GM12878 (cell line): Measurements from ENCODE around the gene HIC1. TPM values are rescaled to one million over a fixed set of nuclear protein-coding genes. Genes with fewer than 3 reads are reported as not detected.
A peak's percentile ranks its signal among the peaks of the same experiment; 100 is the strongest.

ENCODE experiments used
- BCL3 ChIP-seq: IDR thresholded peaks from 2 replicates; pipeline ENCODE4 v1.6.1; 2011; ENCODE audit warnings: borderline replicate concordance, low read depth, mild to moderate bottlenecking, moderate library complexity, low read length; ENCODE audit not compliant: insufficient read depth, poor library complexity, severe bottlenecking
- CBX3 ChIP-seq: fragments of 200-600 bp; sonication (generic); IDR thresholded peaks from 2 replicates; pipeline ENCODE4 v1.6.1; 2016; ENCODE audit warnings: low read depth, borderline replicate concordance
- DPF2 ChIP-seq: fragments of 450-650 bp; IDR thresholded peaks from 2 replicates; pipeline ENCODE4 v1.6.1; 2017; ENCODE audit warnings: mild to moderate bottlenecking
- FOXM1 ChIP-seq: IDR thresholded peaks from 2 replicates; pipeline ENCODE4 v1.6.1; 2012; ENCODE audit warnings: low read depth, mild to moderate bottlenecking, inconsistent platforms, low read length, moderate library complexity
- MLLT1 ChIP-seq: fragments of 450-650 bp; IDR thresholded peaks from 2 replicates; pipeline ENCODE4 v1.6.1; 2016; ENCODE audit warnings: mild to moderate bottlenecking
- MYB ChIP-seq: fragments of 150-350 bp; IDR thresholded peaks from 2 replicates; pipeline ENCODE4 v1.6.1; 2014; ENCODE audit warnings: mild to moderate bottlenecking, low read depth, low read length, borderline replicate concordance
- PKNOX1 ChIP-seq: fragments of 450-650 bp; IDR thresholded peaks from 2 replicates; pipeline ENCODE4 v1.6.1; 2016; ENCODE audit warnings: mild to moderate bottlenecking
- PML ChIP-seq: IDR thresholded peaks from 2 replicates; pipeline ENCODE4 v1.6.1; 2012; ENCODE audit warnings: low read length, inconsistent platforms
- POLR2A ChIP-seq: IDR thresholded peaks from 2 replicates; pipeline ENCODE4 v1.6.1; 2011; ENCODE audit warnings: low read depth, mild to moderate bottlenecking, low read length
- RBBP5 ChIP-seq: fragments of 200-600 bp; sonication (generic); conservative IDR thresholded peaks from 2 replicates; pipeline ENCODE4 v1.6.1; 2016
- RCOR1 ChIP-seq: conservative IDR thresholded peaks from 2 replicates; pipeline ENCODE4 v1.6.1; 2012; ENCODE audit warnings: low read depth, low read length, improper control_type of control experiment
- REST ChIP-seq: IDR thresholded peaks from 2 replicates; pipeline ENCODE4 v1.6.1; 2012; ENCODE audit warnings: mild to moderate bottlenecking, low read depth, low read length
- SIX5 ChIP-seq: IDR thresholded peaks from 2 replicates; pipeline ENCODE4 v1.6.1; 2011; ENCODE audit warnings: mild to moderate bottlenecking, low read depth, low read length, moderate library complexity; ENCODE audit not compliant: severe bottlenecking
- USF2 ChIP-seq: IDR thresholded peaks from 2 replicates; pipeline ENCODE4 v1.6.1; 2011; ENCODE audit warnings: low read depth, low read length, improper control_type of control experiment, borderline replicate concordance
- ZBTB33 ChIP-seq: fragments of 450-650 bp; IDR thresholded peaks from 2 replicates; pipeline ENCODE4 v1.6.1; 2017; ENCODE audit warnings: mild to moderate bottlenecking
- ZNF622 ChIP-seq: fragments of 450-650 bp; IDR thresholded peaks from 2 replicates; pipeline ENCODE4 v1.6.1; 2017; ENCODE audit warnings: mild to moderate bottlenecking, inconsistent platforms
- polyA plus RNA-seq, 11 experiments: library from polyadenylated mRNA; depleted of rRNA in 4 of 11; unstranded in 6 of 11; stranded (reverse) in 5 of 11; fragments of >200 nt; fragmentation: Nextera tagmentation in 4 of 11; fragmentation: Illumina TruSeq in 1 of 11; extraction: Ambion mirVana in 4 of 11; extraction: Trizol in 1 of 11; gene quantifications; 1 replicate in 1 of 11; 2 replicates in 10 of 11; pipeline versions ENCODE4 v1.2.1 to v1.2.3, GENCODE V29; 2011 to 2016; ENCODE audit warnings: inconsistent platforms in 2 of 11, missing spikeins in 2 of 11, low read depth in 1 of 11
- total RNA-seq, 4 experiments: library from RNA; depleted of rRNA in 3 of 4; stranded (reverse); fragments of >200 nt in 3 of 4; fragmentation: Illumina TruSeq in 1 of 4; extraction: Trizol in 1 of 4; gene quantifications; 2 replicates each; pipeline versions ENCODE4 v1.2.1 to v1.2.3, GENCODE V29; 2013 to 2021

HIC1 gene
- total and polyA plus RNA-seq, 10 of the 15 experiments (the other 5 are each of a cell fraction or from before 2014, with no cell fraction given), result 0.11 to 61.1 (median 4.9) TPM

- TF ChIP-seq REST, result no peak
- TF ChIP-seq USF2, result peak; percentile 70
- TF ChIP-seq PKNOX1, result no peak
- no peak for TF ChIP-seq PML
- no peak for TF ChIP-seq ZNF622
- peak; percentile 100 for TF ChIP-seq MLLT1
- no peak for TF ChIP-seq ZBTB33
- peak; percentile 69 for TF ChIP-seq SIX5
- TF ChIP-seq RCOR1, result no peak
- 0 out of 2 replicates have a peak, but pooled peaks have one; percentile 23 for TF ChIP-seq DPF2
- TF ChIP-seq BCL3, result no peak
- no peak for TF ChIP-seq FOXM1
- no peak for TF ChIP-seq RBBP5
- TF ChIP-seq MYB, result peak; percentile 18; the same call in 1 of the 2 replicates
- peak; percentile 86 for TF ChIP-seq POLR2A
- TF ChIP-seq CBX3, result no peak
Observed at GRCh38 chr17:2029911-2030778, 24.8 kb upstream of the HIC1 start, which contains the start of gene DPH1 (continued).
